Measurements from ENCODE around the gene IQGAP3. TPM values are rescaled to one million over a fixed set of nuclear protein-coding genes. Genes with fewer than 3 reads are reported as not detected.

Gene IQGAP3
- total and polyA plus RNA-seq, 2 experiments from 2014 or later: 11.9 to 31.8 TPM

- TF ChIP-seq ZNF462 (CRISPR knock-in tag; IDR thresholded peaks at IDR 0.05): no peak
- TF ChIP-seq JUNB (IDR thresholded peaks at IDR 0.05; ENCODE audit: unreplicated experiment): no peak
- TF ChIP-seq CTCF (conservative IDR thresholded peaks at IDR 0.05; ENCODE audit: low read depth in 2 of 2): no peak
Observed at GRCh38 chr1:156560585-156561163, 11.7 kb downstream of the IQGAP3 start (continued).

GRCh38 chr1:156559797-156560385 lies 12.5 kb downstream of the IQGAP3 start:
- Histone ChIP-seq H3K4me1 (ENCODE audit: insufficient read depth) (no peaks in the 10 kb centered on the region), H3K27ac (ENCODE audit: low read depth) (no peak overlapping the region), H4K20me1 (replicated peaks; ENCODE audit: insufficient read depth) (no peaks in the 10 kb centered on the region; the same call in 1 of the 2 replicates), H3F3A (replicated peaks; ENCODE audit: low read depth) (no peaks in the 10 kb centered on the region), H3K27me3 (ENCODE audit: insufficient read depth) (no peaks in the 10 kb centered on the region), H3K36me3 (ENCODE audit: insufficient read depth) (peaks cover 21% of the 10 kb centered on the region; the same call in 1 of the 2 replicates), H3K4me3 (no peak overlapping the region), H3K4me2 (no peak overlapping the region), H2AFZ (no peak overlapping the region), H3K79me2 (replicated peaks; ENCODE audit: insufficient read depth) (no peaks in the 10 kb centered on the region), H3K9me2 (ENCODE audit: insufficient read depth) (no peaks in the 10 kb centered on the region)
- Mint-ChIP-seq H3K9me3 (no peaks in the 10 kb centered on the region), H3K4me3 (no peak overlapping the region), H3K27ac (no peak overlapping the region), H3K4me1 (no peaks in the 10 kb centered on the region), H3K27me3 (ENCODE audit: insufficient read depth, low read depth, poor library complexity) (peaks cover 3% of the 10 kb centered on the region), H3K36me3 (ENCODE audit: low read depth) (peaks cover 39% of the 10 kb centered on the region)
- ATAC-seq (no peak), DNase-seq (ENCODE audit: low spot score) (no peak)
- TF ChIP-seq EZH2phosphoT487 (IDR thresholded peaks at IDR 0.05; ENCODE audit: unreplicated experiment) (no peak), POLR2AphosphoS5 (IDR thresholded peaks at IDR 0.05; ENCODE audit: low read depth) (no peak), ZNF462 (CRISPR knock-in tag; IDR thresholded peaks at IDR 0.05) (no peak), ZNF114 (CRISPR knock-in tag; IDR thresholded peaks at IDR 0.05) (no peak)

Data from GM23338 (cell line).